Measurements from ENCODE around the gene CBFA2T3.

GRCh38 chr16:88922114-88922825, 54.7 kb downstream of the CBFA2T3 start:
- TF ChIP-seq CTCF (IDR thresholded peaks at IDR 0.05) (no peak), POLR2A (IDR thresholded peaks at IDR 0.05) (no peak)
